Measurements from ENCODE around the gene PAOX.

The PAOX gene

GRCh38 chr10:133349577-133350011 is 29.5 kb upstream of the PAOX start:
- no peak for DNase-seq (ENCODE audit: low read depth in 2 of 2)

- DNase-seq (ENCODE audit: low read depth in 2 of 2) = no peak
Observed at GRCh38 chr10:133350283-133350949, 28.6 kb upstream of the PAOX start.

DNA sequence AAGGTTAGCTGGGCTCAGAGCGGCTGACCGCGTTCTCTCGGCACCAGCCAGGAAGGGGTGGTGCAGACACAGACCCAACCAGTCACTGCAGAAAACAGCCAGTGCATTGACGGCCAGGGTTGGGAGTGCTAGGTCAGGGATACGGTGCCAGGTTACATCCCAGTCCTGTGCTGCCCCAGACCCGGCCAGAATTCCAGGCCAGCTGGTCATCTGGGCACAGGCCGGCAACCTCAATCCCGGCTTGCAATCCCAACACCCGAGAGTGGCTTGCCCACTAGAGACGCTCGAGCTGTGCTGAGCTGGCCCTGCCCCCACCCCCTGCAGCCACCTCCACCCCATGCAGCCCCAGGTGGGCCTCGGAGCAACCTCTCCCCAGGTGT is 28.1 kb upstream of the PAOX start:
- DNase-seq (ENCODE audit: low read depth in 2 of 2) = no peak

DNA sequence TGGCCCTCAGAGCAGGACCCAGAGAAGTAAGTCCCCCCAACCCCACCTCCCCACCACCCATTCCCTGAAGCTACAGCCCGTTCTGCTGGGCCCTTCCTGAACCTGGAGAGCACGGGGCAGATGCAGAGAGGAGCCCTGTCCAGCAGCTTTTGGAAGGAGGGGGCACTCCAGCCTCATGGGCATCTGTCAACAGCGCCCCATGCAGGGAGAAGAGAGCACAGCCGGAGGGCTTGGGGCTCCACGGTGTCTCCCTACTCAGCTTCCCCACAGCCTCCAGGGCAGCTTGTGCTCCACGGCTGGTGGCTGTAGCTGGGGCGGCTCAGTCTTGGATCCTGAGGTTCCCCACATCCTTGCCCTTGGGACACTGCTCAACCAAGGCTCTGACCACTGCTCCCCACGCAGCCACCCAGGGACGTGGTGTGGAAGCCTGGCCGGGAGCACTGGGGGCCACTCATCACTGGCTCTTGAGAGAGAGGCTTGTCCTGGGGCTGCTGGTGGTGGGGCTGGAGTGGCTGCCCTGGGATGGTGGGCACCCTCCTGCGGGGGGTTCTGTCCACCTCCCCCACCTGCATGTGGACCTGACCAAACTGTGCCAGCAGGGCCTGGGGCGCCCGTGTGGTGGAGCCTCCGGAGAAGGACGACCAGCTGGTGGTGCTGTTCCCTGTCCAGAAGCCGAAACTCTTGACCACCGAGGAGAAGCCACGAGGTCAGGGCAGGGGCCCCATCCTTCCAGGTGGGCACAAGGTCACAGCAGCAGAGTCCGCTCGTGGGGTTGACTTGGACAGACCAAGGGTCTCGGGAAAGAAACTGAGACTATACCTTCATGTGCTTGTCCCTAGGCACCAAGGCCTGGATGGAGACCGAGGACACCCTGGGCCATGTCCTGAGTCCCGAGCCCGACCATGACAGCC is 27.4 kb upstream of the PAOX start:
- no peak for DNase-seq (ENCODE audit: low read depth in 2 of 2)

GRCh38 chr10:133353202-133353959 is 25.7 kb upstream of the PAOX start:
- DNase-seq (ENCODE audit: low read depth in 2 of 2) = no peak

GRCh38 chr10:133353988-133354605 is 25.0 kb upstream of the PAOX start:
- no peak for DNase-seq (ENCODE audit: low read depth in 2 of 2)

GRCh38 chr10:133354672-133355240 is 24.3 kb upstream of the PAOX start:
- DNase-seq (ENCODE audit: low read depth in 2 of 2) = no peak

DNA sequence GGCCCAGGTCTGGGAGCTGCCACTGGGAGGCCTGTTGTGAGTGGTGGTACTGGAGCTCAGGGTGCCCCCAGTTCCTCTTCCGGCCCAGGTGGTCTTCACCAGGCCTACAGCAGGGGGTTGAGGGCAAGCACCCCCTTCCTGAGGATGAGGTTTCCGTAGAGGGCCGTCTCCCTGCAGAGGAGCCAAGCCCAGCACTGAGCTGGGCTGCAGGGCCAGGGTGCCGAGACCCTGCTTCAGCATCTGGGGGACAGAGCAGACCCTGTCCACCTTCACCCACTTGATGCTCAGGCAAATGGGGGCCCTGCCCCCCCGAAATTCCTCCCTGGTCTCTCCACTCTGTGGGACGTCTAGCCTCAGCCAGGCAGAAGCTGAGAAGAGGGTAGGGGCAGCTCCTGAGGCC is 23.8 kb upstream of the PAOX start:
- DNase-seq (ENCODE audit: low read depth in 2 of 2) = no peak

DNA sequence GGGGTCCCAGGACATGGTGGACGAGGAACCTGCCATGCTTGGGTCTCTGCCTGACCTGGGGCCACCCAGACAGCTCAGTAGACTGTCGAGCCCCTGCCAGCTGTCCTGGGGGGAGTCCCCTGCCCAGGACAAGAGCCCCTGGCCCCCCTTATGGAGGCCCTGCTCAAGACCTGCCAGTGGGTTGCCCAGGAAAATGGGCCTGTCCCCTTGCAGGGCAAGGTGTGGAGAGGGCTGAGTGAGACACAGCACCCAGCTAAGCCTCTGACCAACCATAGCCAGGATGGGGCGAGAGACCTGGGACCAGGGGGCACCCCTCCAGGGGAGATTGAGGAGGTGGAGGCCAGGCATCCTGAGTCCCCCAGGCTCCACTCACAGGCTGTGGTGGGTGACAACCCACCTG is 23.1 kb upstream of the PAOX start:
- no peak for DNase-seq (ENCODE audit: low read depth in 2 of 2)

GRCh38 chr10:133356549-133357284 is 22.3 kb upstream of the PAOX start:
- no peak for DNase-seq (ENCODE audit: low read depth in 2 of 2)

GRCh38 chr10:133357285-133358161 is 21.5 kb upstream of the PAOX start, which contains the start of gene FUOM:
FUOM (minus strand) TSS chr10:133358019; CDS start chr10:133358007, 12 bp downstream.
- DNase-seq (ENCODE audit: low read depth in 2 of 2) = peak; percentile 68 to 75

GRCh38 chr10:133358162-133358924 is 20.7 kb upstream of the PAOX start:
- DNase-seq (ENCODE audit: low read depth in 2 of 2) = no peak

DNA sequence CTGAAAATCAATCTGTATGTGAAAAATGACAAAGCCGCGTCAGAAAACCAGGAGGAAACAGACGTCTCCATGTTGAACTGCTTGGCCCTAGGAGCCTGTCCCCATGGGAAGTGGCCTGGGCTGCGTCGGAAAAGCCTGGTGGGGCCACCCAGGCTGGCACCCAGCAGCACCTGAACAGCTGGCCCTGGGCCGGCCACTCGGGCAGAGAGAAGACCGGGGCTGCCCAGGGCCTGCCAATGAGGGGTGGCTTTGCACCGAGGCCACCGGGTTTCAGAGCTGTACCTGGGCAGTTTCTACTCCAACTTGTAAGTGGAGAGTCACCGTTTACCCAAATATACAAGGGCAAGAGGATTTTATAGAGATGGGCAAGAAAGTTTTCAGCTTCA is 20.1 kb upstream of the PAOX start:
- no peak for DNase-seq (ENCODE audit: low read depth in 2 of 2)

GRCh38 chr10:133359554-133359971 is 19.5 kb upstream of the PAOX start:
- no peak for DNase-seq (ENCODE audit: low read depth in 2 of 2)

DNA sequence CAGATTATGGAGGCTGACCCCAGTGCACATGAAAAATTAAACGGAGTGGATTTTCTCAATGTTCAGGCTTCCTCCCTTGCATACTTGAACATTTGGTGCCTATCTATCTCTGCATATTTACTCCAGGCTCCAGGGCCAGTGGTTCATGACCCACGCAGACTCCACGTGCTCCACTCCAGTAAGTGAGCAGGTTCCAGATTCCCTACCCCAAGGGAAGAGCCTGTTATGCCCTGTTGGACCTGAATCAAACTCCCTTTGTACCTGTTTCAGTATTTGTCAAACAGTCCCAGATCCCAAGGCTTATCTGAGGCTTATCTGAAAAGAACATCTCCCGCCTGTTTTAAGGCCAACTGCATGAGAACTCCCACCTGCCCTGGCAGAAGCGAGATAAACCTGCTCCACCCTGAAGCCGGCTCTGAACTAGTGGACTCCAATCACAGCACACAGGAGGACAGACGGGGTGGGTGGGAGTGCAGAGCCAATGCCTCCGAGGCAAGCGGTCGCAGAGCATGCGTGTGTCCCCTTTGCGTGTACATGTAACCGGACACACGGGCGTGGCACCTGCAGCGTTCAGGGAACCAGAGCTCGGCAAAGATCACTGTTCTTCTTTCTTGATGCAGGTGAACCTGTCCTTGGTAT is 19.0 kb upstream of the PAOX start:
- no peak for DNase-seq (ENCODE audit: low read depth in 2 of 2)

DNA sequence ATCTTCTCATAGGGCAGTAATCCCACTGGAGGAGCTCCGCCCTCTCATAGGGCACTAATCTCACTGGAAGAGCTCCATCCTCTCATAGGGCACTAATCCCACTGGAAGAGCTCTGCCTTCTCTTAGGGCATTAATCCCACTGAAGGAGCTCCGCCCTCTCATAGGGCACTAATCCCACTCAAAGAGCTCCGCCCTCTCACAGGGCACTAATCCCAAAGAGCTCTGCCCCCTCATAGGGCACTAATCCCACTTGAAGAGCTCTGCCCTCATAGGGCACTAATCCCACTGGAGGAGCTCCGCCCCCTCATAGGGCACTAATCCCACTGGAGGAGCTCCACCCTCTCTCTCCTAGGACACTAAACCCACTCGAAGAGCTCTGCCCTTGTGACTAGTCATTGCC is 17.8 kb upstream of the PAOX start:
- DNase-seq (ENCODE audit: low read depth in 2 of 2) = no peak

- DNase-seq (ENCODE audit: low read depth in 2 of 2) = no peak
Observed at GRCh38 chr10:133361773-133362441, 17.2 kb upstream of the PAOX start.

DNA sequence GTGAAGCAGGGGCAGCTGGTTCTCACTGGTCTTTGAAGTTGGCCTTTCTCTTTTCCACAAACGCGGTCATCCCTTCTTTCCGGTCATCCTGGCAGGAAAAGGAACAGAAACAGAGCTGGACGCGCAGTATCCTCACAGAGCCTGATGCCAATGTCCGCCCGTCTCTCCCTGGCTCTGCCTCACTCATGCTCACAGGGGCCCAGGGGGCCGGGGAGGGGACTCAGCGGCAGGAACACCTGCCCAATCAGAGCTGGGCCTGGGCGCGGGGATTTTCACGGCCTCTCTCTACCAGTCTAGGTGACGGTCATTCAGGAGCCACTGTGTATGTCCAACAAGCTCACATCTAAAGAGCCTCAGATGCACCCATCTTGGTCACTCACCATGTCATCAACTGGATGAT is 16.2 kb upstream of the PAOX start:
- no peak for DNase-seq (ENCODE audit: low read depth in 2 of 2)
